H9 (cell line): ENCODE data around the gene F3. TPM values are rescaled to one million over a fixed set of nuclear protein-coding genes. Genes with fewer than 3 reads are reported as not detected.

ENCODE experiments used
- DNase-seq: peaks from one replicate; pipeline ENCODE4 v3.0.0-alpha.2; 2017
- H2AFZ ChIP-seq: one replicate; pipeline ENCODE4 v1.6.1; 2013; ENCODE audit warnings: mild to moderate bottlenecking, low read length, control low read depth, moderate library complexity
- H2AK5ac ChIP-seq: 2 replicates; pipeline ENCODE4 v1.6.1; 2013; ENCODE audit warnings: low read length, control low read depth, mixed read lengths; ENCODE audit not compliant: insufficient read length
- H2BK120ac ChIP-seq: one replicate; pipeline ENCODE4 v1.6.1; 2013; ENCODE audit warnings: low read depth, mild to moderate bottlenecking, low read length, control low read depth, inconsistent platforms; ENCODE audit not compliant: poor library complexity, severe bottlenecking
- H2BK12ac ChIP-seq: 2 replicates; pipeline ENCODE4 v1.6.1; 2013; ENCODE audit warnings: low read length, control low read depth, mixed read lengths, low read depth; ENCODE audit not compliant: insufficient read length
- H2BK15ac ChIP-seq: 2 replicates; pipeline ENCODE4 v1.6.1; 2013; ENCODE audit warnings: low read depth, low read length, control low read depth
- H2BK20ac ChIP-seq: one replicate; pipeline ENCODE4 v1.6.1; 2013; ENCODE audit warnings: low read depth, mild to moderate bottlenecking, low read length, control low read depth, inconsistent platforms; ENCODE audit not compliant: poor library complexity, severe bottlenecking
- H2BK5ac ChIP-seq: 2 replicates; pipeline ENCODE4 v1.6.1; 2013; ENCODE audit warnings: low read length, control low read depth, mixed read lengths; ENCODE audit not compliant: insufficient read length
- H3K14ac ChIP-seq: 2 replicates; pipeline ENCODE4 v1.6.1; 2013; ENCODE audit warnings: low read length, control low read depth; ENCODE audit not compliant: insufficient read depth
- H3K18ac ChIP-seq: 2 replicates; pipeline ENCODE4 v1.6.1; 2013; ENCODE audit warnings: low read depth, mild to moderate bottlenecking, mixed read lengths, low read length, control low read depth; ENCODE audit not compliant: insufficient read length
- H3K23ac ChIP-seq: 2 replicates; pipeline ENCODE4 v1.6.1; 2013; ENCODE audit warnings: low read length, control low read depth, mixed read lengths, low read depth; ENCODE audit not compliant: insufficient read length
- H3K23me2 ChIP-seq: 2 replicates; pipeline ENCODE4 v1.6.1; 2013; ENCODE audit warnings: low read depth, mild to moderate bottlenecking, mixed read lengths, low read length, control low read depth; ENCODE audit not compliant: insufficient read length, poor library complexity, severe bottlenecking
- H3K27ac ChIP-seq: 2 replicates; pipeline ENCODE4 v1.5.1; 2013; ENCODE audit warnings: low read length, control low read depth, mixed read lengths, low read depth; ENCODE audit not compliant: insufficient read length
- H3K27me3 ChIP-seq: 2 replicates; pipeline ENCODE4 v1.6.1; 2013; ENCODE audit warnings: low read length, control low read depth, inconsistent platforms; ENCODE audit not compliant: insufficient read depth
- H3K4ac ChIP-seq: 2 replicates; pipeline ENCODE4 v1.6.1; 2013; ENCODE audit warnings: low read depth, mild to moderate bottlenecking, control low read depth, inconsistent platforms, low read length, moderate library complexity
- H3K4me1 ChIP-seq: 2 replicates; pipeline ENCODE4 v1.6.1; 2013; ENCODE audit warnings: low read length, control low read depth, inconsistent platforms; ENCODE audit not compliant: insufficient read depth
- H3K4me2 ChIP-seq: 2 replicates; pipeline ENCODE4 v1.6.1; 2013; ENCODE audit warnings: low read length, control low read depth, mixed read lengths; ENCODE audit not compliant: insufficient read length, insufficient read depth
- H3K56ac ChIP-seq: 2 replicates; pipeline ENCODE4 v1.6.1; 2013; ENCODE audit warnings: low read depth, mild to moderate bottlenecking, mixed read lengths, low read length, control low read depth; ENCODE audit not compliant: insufficient read length
- H3K79me1 ChIP-seq: 2 replicates; pipeline ENCODE4 v1.6.1; 2013; ENCODE audit warnings: low read depth, mild to moderate bottlenecking, moderate library complexity, low read length, control low read depth, inconsistent platforms; ENCODE audit not compliant: insufficient read depth, poor library complexity, severe bottlenecking
- H3K79me2 ChIP-seq: 2 replicates; pipeline ENCODE4 v1.6.1; 2013; ENCODE audit warnings: low read length, control low read depth, inconsistent platforms; ENCODE audit not compliant: insufficient read depth
- H3K9ac ChIP-seq: 2 replicates; pipeline ENCODE4 v1.6.1; 2013; ENCODE audit warnings: low read length, control low read depth, mixed read lengths; ENCODE audit not compliant: insufficient read length; ENCODE audit errors: extremely low read depth
- H3K9me3 ChIP-seq: one replicate; pipeline ENCODE4 v1.6.1; 2013; ENCODE audit warnings: low read depth, low read length, inconsistent platforms; ENCODE audit not compliant: control insufficient read depth
- H3T11ph ChIP-seq: one replicate; pipeline ENCODE4 v1.6.1; 2013; ENCODE audit warnings: mild to moderate bottlenecking, low read length, control low read depth, inconsistent platforms
- H4K20me1 ChIP-seq: one replicate; pipeline ENCODE4 v1.6.1; 2013; ENCODE audit not compliant: control insufficient read depth, insufficient read length, insufficient read depth
- H4K5ac ChIP-seq: 2 replicates; pipeline ENCODE4 v1.6.1; 2013; ENCODE audit warnings: low read depth, mild to moderate bottlenecking, mixed read lengths, low read length, control low read depth; ENCODE audit not compliant: insufficient read length
- H4K8ac ChIP-seq: replicated peaks from 2 replicates; pipeline ENCODE4 v1.6.1; 2013; ENCODE audit warnings: low read length, control low read depth, mixed read lengths, low read depth; ENCODE audit not compliant: insufficient read length
- H4K91ac ChIP-seq: 2 replicates; pipeline ENCODE4 v1.6.1; 2013; ENCODE audit warnings: low read depth, mild to moderate bottlenecking, moderate library complexity, mixed read lengths, low read length, control low read depth; ENCODE audit not compliant: insufficient read length
- H3K27ac Mint-ChIP-seq, 3 experiments: 2 replicates in 2 of 3; 3 replicates in 1 of 3; pipeline ENCODE4 v1.8.0; 2020 to 2021; ENCODE audit warnings: mixed read lengths in 3 of 3, mild to moderate bottlenecking in 1 of 3, moderate library complexity in 1 of 3
- H3K27me3 Mint-ChIP-seq: 2 replicates; pipeline ENCODE4 v1.8.0; 2021; ENCODE audit warnings: low read depth, mild to moderate bottlenecking, moderate library complexity, mixed read lengths
- H3K36me3 Mint-ChIP-seq, 3 experiments: 2 replicates in 2 of 3; 3 replicates in 1 of 3; pipeline ENCODE4 v1.8.0; 2020 to 2021; ENCODE audit warnings: low read depth in 3 of 3, mixed read lengths in 3 of 3; ENCODE audit not compliant: insufficient read depth in 1 of 3
- H3K4me1 Mint-ChIP-seq, 2 experiments: 2 replicates each; pipeline ENCODE4 v1.8.0; 2020; ENCODE audit warnings: mixed read lengths in 2 of 2
- H3K4me3 Mint-ChIP-seq, 2 experiments: 2 replicates in 1 of 2; 3 replicates in 1 of 2; pipeline ENCODE4 v1.8.0; 2020 to 2021; ENCODE audit warnings: mild to moderate bottlenecking in 2 of 2, mixed read lengths in 2 of 2, moderate library complexity in 1 of 2
- H3K9me3 Mint-ChIP-seq, 2 experiments: 2 replicates in 1 of 2; 3 replicates in 1 of 2; pipeline ENCODE4 v1.8.0; 2020; ENCODE audit warnings: mild to moderate bottlenecking in 2 of 2, mixed read lengths in 2 of 2, moderate library complexity in 1 of 2
- WGBS: extraction: QIAGEN DNeasy Blood & Tissue Kit; methylation state at CpG from one replicate; pipeline ENCODE4 v1.1.7; 2013; ENCODE audit warnings: missing lambda C conversion rate, low lambda C conversion rate, mixed read lengths; ENCODE audit not compliant: insufficient read length; ENCODE audit errors: extremely low coverage; 5-methylcytosine and 5-hydroxymethylcytosine counted together
- total RNA-seq: library from RNA; stranded (reverse); gene quantifications from 2 replicates; pipeline ENCODE4 v1.2.1, GENCODE V29; 2021
- TF ChIP-seq, protein P1 (sequence below): fragments of 200-600 bp; sonication (generic); conservative IDR thresholded peaks from 3 replicates; pipeline ENCODE4 v1.8.0; 2021; ENCODE audit warnings: antibody characterized with exemption, mild to moderate bottlenecking

F3 gene
- total RNA-seq, 1 experiment from 2014 or later, result 21.7 TPM

DNA sequence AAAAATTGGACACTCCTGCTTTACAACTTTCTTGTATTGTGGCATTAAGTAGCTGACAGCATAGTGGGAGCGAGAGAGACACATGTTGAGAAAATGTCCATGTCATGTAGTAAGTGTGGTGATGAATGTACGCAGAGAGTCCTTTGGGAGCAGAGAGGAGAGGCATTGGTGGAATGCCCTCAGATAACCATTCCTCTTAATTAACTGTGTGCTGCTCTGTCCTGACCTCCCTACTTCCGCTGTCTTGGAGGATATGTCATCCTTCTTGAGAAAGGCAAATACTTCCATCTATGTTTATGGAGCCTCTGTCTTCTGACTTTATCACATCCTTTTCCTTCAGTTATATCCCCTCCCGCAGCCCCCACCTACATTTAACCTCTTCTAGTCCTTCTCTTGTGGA is 38.4 kb downstream of the F3 start:
- Histone ChIP-seq H2AK5ac (no peak overlapping the region), H3T11ph (no peak overlapping the region), H3K9me3 (no peaks in the 10 kb centered on the region), H3K4ac (no peak overlapping the region), H2BK12ac (no peak overlapping the region), H4K8ac (no peak overlapping the region), H2BK5ac (no peak overlapping the region), H2BK15ac (no peak overlapping the region), H3K79me1 (no peaks in the 10 kb centered on the region), H3K9ac (no peak overlapping the region), H3K27me3 (no peaks in the 10 kb centered on the region), H3K18ac (no peak overlapping the region), H3K23ac (no peak overlapping the region), H3K4me2 (no peak overlapping the region), H3K27ac (no peak overlapping the region), H4K5ac (no peak overlapping the region), H4K91ac (no peak overlapping the region), H3K4me1 (no peaks in the 10 kb centered on the region), H3K23me2 (no peaks in the 10 kb centered on the region), H2BK120ac (no peak overlapping the region), H3K79me2 (no peaks in the 10 kb centered on the region), H2AFZ (no peak overlapping the region), H2BK20ac (no peak overlapping the region), H3K14ac (no peak overlapping the region), H4K20me1 (no peaks in the 10 kb centered on the region), H3K56ac (no peak overlapping the region)
- Mint-ChIP-seq H3K4me1 (no peaks in the 10 kb centered on the region), H3K27me3 (no peaks in the 10 kb centered on the region), H3K4me3 (no peak overlapping the region), H3K36me3 (peaks cover 8 to 54% (median 36%) of the 10 kb centered on the region in 3 experiments; a peak in 6 of 7 replicates), H3K9me3 (no peaks in the 10 kb centered on the region; a peak in 1 of 5 replicates), H3K27ac (no peak overlapping the region)
- no CpG with 5 or more reads among the region's 4 CpGs for WGBS
- no peak for DNase-seq
- TF ChIP-seq, protein P1, sequence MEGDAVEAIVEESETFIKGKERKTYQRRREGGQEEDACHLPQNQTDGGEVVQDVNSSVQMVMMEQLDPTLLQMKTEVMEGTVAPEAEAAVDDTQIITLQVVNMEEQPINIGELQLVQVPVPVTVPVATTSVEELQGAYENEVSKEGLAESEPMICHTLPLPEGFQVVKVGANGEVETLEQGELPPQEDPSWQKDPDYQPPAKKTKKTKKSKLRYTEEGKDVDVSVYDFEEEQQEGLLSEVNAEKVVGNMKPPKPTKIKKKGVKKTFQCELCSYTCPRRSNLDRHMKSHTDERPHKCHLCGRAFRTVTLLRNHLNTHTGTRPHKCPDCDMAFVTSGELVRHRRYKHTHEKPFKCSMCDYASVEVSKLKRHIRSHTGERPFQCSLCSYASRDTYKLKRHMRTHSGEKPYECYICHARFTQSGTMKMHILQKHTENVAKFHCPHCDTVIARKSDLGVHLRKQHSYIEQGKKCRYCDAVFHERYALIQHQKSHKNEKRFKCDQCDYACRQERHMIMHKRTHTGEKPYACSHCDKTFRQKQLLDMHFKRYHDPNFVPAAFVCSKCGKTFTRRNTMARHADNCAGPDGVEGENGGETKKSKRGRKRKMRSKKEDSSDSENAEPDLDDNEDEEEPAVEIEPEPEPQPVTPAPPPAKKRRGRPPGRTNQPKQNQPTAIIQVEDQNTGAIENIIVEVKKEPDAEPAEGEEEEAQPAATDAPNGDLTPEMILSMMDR, result no peak
